ENCODE measurements around the gene PLEKHB2.
A peak's percentile ranks its signal among the peaks of the same experiment; 100 is the strongest.
"Not testable (repeated sequence)": the region's sequence is repeated elsewhere in the genome, so short reads cannot be mapped to it uniquely, and the experiment has no call there.

PLEKHB2 gene

GRCh38 chr2:131103165-131103564 is 2.0 kb upstream of the PLEKHB2 start:
- no peak for DNase-seq (ENCODE audit: low read depth)
- H3K9ac ChIP-seq (ENCODE audit: low read length): no peak overlapping the region
- no peaks in the 10 kb centered on the region for H3K36me3 ChIP-seq (ENCODE audit: control insufficient read depth, insufficient read depth, low read length, severe bottlenecking)
- H3K9me3 ChIP-seq (ENCODE audit: control insufficient read depth, low read length): no peaks in the 10 kb centered on the region
- H3K4me1 ChIP-seq (ENCODE audit: control insufficient read depth, insufficient read depth, low read length): peaks cover 26% of the 10 kb centered on the region
- H3K4me3 ChIP-seq (ENCODE audit: low read length): no peak overlapping the region
- no peaks in the 10 kb centered on the region for H3K27me3 ChIP-seq (replicated peaks; ENCODE audit: control insufficient read depth, insufficient read depth, low read length)

DNA sequence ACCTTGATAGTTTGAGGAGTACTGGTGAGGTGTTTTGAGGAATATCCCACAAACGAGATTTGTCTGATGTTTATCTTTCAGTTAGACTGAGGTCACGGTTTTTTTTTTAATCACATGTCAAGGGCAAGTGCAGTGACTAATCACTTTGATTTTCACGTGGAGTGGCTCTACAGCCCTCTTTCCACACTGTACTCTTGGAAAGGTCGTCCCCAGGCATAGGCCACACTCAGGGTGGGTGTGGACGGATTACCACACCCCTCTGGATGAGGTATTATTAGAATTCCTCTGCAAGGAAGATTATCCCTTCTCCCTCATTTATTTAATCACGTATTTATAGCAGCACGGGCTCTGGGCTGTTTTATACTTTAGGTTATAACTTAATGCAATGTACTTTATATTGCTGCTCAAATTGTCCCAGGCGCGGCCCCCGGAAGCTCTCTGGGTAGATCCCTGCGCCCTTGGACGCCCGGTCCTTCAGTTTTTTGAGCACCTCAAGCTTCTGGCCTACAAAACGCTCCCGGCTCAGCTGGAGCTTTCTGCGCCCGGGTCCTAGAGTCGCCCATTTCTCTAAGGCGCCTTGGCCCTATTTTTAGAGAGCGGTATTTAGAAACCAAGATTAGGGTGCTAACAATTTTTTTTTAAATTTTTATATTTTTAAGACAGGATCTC is 515 bp upstream of the PLEKHB2 start:
- H3K27me3 ChIP-seq (replicated peaks; ENCODE audit: control insufficient read depth, insufficient read depth, low read length): no peaks in the 10 kb centered on the region
- H3K36me3 ChIP-seq (ENCODE audit: control insufficient read depth, insufficient read depth, low read length, severe bottlenecking): no peaks in the 10 kb centered on the region
- peak; percentile 78 for DNase-seq (ENCODE audit: low read depth)
- H3K9ac ChIP-seq (ENCODE audit: low read length): peak overlapping the region; percentile 97
- H3K9me3 ChIP-seq (ENCODE audit: control insufficient read depth, low read length): no peaks in the 10 kb centered on the region
- H3K4me1 ChIP-seq (ENCODE audit: control insufficient read depth, insufficient read depth, low read length): peaks cover 26% of the 10 kb centered on the region
- H3K4me3 ChIP-seq (ENCODE audit: low read length): peak overlapping the region; percentile 99

DNA sequence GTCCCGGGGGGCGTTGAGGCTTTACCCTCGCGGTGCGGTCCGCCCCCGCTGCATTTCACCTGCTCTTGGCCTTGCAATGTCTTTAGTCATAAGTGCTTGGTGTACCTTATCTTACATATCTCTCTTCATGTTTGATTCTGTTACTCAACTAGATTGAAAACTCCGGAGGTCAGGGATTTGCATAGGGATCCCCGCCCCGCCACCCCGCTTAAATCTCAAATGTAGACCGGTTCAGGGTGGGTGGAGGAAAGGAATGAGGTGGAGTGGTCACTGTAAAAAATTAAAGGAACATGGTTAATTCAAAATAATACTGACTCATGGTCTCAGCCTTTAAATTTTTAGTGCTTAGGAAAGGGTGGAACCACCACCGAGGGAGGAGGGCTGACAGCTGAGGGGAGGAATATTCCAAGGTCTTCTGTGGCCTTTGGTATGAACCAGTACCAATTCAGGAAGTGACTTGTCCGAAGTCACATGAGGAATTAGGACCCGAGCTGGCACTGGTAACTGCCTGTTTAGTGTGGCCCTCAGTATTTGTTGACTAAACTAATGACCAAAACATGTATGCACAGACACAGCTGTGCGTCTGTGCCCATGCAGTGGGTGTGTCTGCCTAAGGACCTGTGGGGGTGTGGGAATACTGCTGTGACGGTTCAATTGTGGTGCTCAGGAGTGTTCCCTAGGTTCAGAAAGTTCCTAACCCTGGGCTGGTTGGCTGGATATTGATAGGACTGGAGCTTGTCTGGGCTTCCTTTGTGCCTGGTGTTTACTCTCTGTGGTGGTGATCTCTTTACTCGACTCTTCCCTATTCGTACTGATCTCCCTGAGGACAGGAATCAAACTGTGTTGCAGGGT is 1.0 kb downstream of the PLEKHB2 start:
- H3K4me3 ChIP-seq (ENCODE audit: low read length): peak overlapping the region; percentile 99
- peak overlapping the region; percentile 97 for H3K9ac ChIP-seq (ENCODE audit: low read length)
- H3K36me3 ChIP-seq (ENCODE audit: control insufficient read depth, insufficient read depth, low read length, severe bottlenecking): no peaks in the 10 kb centered on the region
- H3K27me3 ChIP-seq (replicated peaks; ENCODE audit: control insufficient read depth, insufficient read depth, low read length): no peaks in the 10 kb centered on the region
- peak; percentile 69 for DNase-seq (ENCODE audit: low read depth)
- no peaks in the 10 kb centered on the region for H3K9me3 ChIP-seq (ENCODE audit: control insufficient read depth, low read length)
- peaks cover 26% of the 10 kb centered on the region for H3K4me1 ChIP-seq (ENCODE audit: control insufficient read depth, insufficient read depth, low read length)

GRCh38 chr2:131112529-131112928 is 7.4 kb downstream of the PLEKHB2 start:
- Histone ChIP-seq H3K9ac (ENCODE audit: low read length) (peak overlapping the region; percentile 0), H3K9me3 (ENCODE audit: control insufficient read depth, low read length) (no peaks in the 10 kb centered on the region), H3K4me1 (ENCODE audit: control insufficient read depth, insufficient read depth, low read length) (peaks cover 32% of the 10 kb centered on the region), H3K36me3 (ENCODE audit: control insufficient read depth, insufficient read depth, low read length, severe bottlenecking) (peaks cover 8% of the 10 kb centered on the region), H3K4me3 (ENCODE audit: low read length) (no peak overlapping the region), H3K27me3 (replicated peaks; ENCODE audit: control insufficient read depth, insufficient read depth, low read length) (no peaks in the 10 kb centered on the region)
- DNase-seq (ENCODE audit: low read depth): peak; percentile 43

DNA sequence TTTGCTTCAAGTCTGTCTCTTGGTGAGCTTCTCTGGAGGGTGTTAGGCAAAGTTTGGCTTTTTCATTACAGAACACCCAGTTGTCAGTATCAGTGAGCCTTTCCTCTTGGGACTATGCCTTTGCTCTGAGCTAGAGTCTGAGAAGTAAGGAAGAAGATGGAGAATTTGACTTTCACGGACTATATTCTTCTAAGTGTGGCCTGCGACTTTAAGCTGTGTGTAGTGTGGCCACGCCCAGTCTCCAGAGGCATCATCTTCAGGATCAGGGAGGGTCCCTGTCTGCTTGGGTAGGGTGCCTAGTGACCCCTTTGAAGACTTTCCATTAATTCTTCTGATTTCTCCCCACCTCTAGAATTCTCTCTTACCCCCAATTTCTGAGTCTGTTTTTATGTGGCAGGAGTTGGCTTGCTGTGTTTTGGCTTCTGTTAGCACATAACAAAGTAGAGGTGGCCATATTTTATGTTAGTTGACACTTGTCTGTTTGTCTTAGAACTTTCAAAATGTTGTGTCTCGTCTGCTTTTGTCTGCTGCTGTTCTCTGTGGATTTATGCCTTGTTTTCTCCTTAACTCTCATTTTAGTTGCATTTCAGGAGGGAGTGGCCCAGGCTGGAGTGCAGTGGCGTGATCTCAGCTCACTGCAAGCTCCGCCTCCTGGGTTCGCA is 8.6 kb downstream of the PLEKHB2 start:
- Histone ChIP-seq H3K9me3 (ENCODE audit: control insufficient read depth, low read length) (no peaks in the 10 kb centered on the region), H3K9ac (ENCODE audit: low read length) (no peak overlapping the region), H3K4me3 (ENCODE audit: low read length) (no peak overlapping the region), H3K4me1 (ENCODE audit: control insufficient read depth, insufficient read depth, low read length) (peaks cover 32% of the 10 kb centered on the region), H3K27me3 (replicated peaks; ENCODE audit: control insufficient read depth, insufficient read depth, low read length) (no peaks in the 10 kb centered on the region), H3K36me3 (ENCODE audit: control insufficient read depth, insufficient read depth, low read length, severe bottlenecking) (peaks cover 8% of the 10 kb centered on the region)
- DNase-seq (ENCODE audit: low read depth): no peak

- H3K4me1 ChIP-seq (ENCODE audit: control insufficient read depth, insufficient read depth, low read length): peaks cover 32% of the 10 kb centered on the region
Observed at GRCh38 chr2:131114950-131115349, 9.8 kb downstream of the PLEKHB2 start.

GRCh38 chr2:131115752-131116151 is 10.6 kb downstream of the PLEKHB2 start:
- Histone ChIP-seq H3K4me1 (ENCODE audit: control insufficient read depth, insufficient read depth, low read length) (peaks cover 32% of the 10 kb centered on the region), H3K36me3 (ENCODE audit: control insufficient read depth, insufficient read depth, low read length, severe bottlenecking) (peaks cover 9% of the 10 kb centered on the region), H3K9me3 (ENCODE audit: control insufficient read depth, low read length) (no peaks in the 10 kb centered on the region), H3K27me3 (replicated peaks; ENCODE audit: control insufficient read depth, insufficient read depth, low read length) (no peaks in the 10 kb centered on the region), H3K4me3 (ENCODE audit: low read length) (no peak overlapping the region), H3K9ac (ENCODE audit: low read length) (no peak overlapping the region)
- DNase-seq (ENCODE audit: low read depth): no peak

More at GRCh38 chr2:131114950-131115349, 9.8 kb downstream of the PLEKHB2 start:
- DNase-seq (ENCODE audit: low read depth); H3K9me3 ChIP-seq (ENCODE audit: control insufficient read depth, low read length); H3K36me3 ChIP-seq (ENCODE audit: control insufficient read depth, insufficient read depth, low read length, severe bottlenecking); H3K9ac ChIP-seq (ENCODE audit: low read length); H3K27me3 ChIP-seq (replicated peaks; ENCODE audit: control insufficient read depth, insufficient read depth, low read length); H3K4me3 ChIP-seq (ENCODE audit: low read length): not testable (repeated sequence)

GRCh38 chr2:131120815-131121317 is 15.7 kb downstream of the PLEKHB2 start:
- no peak for DNase-seq (ENCODE audit: low read depth)
- H3K4me3 ChIP-seq (ENCODE audit: low read length): no peak overlapping the region
- no peaks in the 10 kb centered on the region for H3K4me1 ChIP-seq (ENCODE audit: control insufficient read depth, insufficient read depth, low read length)
- H3K9ac ChIP-seq (ENCODE audit: low read length): no peak overlapping the region
- H3K9me3 ChIP-seq (ENCODE audit: control insufficient read depth, low read length): no peaks in the 10 kb centered on the region
- no peaks in the 10 kb centered on the region for H3K27me3 ChIP-seq (replicated peaks; ENCODE audit: control insufficient read depth, insufficient read depth, low read length)
- H3K36me3 ChIP-seq (ENCODE audit: control insufficient read depth, insufficient read depth, low read length, severe bottlenecking): peaks cover 31% of the 10 kb centered on the region

GRCh38 chr2:131121464-131121863 is 16.3 kb downstream of the PLEKHB2 start:
- Histone ChIP-seq H3K4me3 (ENCODE audit: low read length) (no peak overlapping the region), H3K27me3 (replicated peaks; ENCODE audit: control insufficient read depth, insufficient read depth, low read length) (no peaks in the 10 kb centered on the region), H3K4me1 (ENCODE audit: control insufficient read depth, insufficient read depth, low read length) (no peaks in the 10 kb centered on the region), H3K36me3 (ENCODE audit: control insufficient read depth, insufficient read depth, low read length, severe bottlenecking) (peaks cover 34% of the 10 kb centered on the region), H3K9ac (ENCODE audit: low read length) (no peak overlapping the region), H3K9me3 (ENCODE audit: control insufficient read depth, low read length) (no peaks in the 10 kb centered on the region)
- no peak for DNase-seq (ENCODE audit: low read depth)

- DNase-seq (ENCODE audit: low read depth): no peak
- no peaks in the 10 kb centered on the region for H3K9me3 ChIP-seq (ENCODE audit: control insufficient read depth, low read length)
- H3K36me3 ChIP-seq (ENCODE audit: control insufficient read depth, insufficient read depth, low read length, severe bottlenecking): peaks cover 43% of the 10 kb centered on the region
- H3K4me3 ChIP-seq (ENCODE audit: low read length): no peak overlapping the region
- no peaks in the 10 kb centered on the region for H3K27me3 ChIP-seq (replicated peaks; ENCODE audit: control insufficient read depth, insufficient read depth, low read length)
- no peak overlapping the region for H3K9ac ChIP-seq (ENCODE audit: low read length)
- H3K4me1 ChIP-seq (ENCODE audit: control insufficient read depth, insufficient read depth, low read length): no peaks in the 10 kb centered on the region
Observed at GRCh38 chr2:131122496-131122895, 17.4 kb downstream of the PLEKHB2 start.

DNA sequence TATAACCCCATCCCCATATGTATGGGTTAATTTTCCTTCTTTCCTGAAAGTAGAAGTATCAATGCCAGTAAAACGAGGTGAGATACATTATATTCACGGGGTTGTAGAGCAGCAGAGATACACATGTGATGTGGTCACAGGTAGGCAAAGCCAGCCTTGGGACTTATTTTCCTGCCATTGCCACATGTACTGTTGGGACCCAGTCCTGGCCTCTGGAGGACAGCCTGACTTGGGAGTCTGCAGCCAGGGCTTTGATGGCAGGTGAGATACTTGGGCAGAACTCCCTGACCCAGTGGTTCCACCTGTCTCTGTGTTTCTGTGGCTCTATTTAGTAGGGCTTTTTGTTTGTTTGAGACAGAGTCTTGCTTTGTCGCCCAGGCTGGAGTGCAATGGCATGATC is 18.1 kb downstream of the PLEKHB2 start:
- Histone ChIP-seq H3K4me1 (ENCODE audit: control insufficient read depth, insufficient read depth, low read length) (no peaks in the 10 kb centered on the region), H3K9me3 (ENCODE audit: control insufficient read depth, low read length) (no peaks in the 10 kb centered on the region), H3K9ac (ENCODE audit: low read length) (no peak overlapping the region), H3K36me3 (ENCODE audit: control insufficient read depth, insufficient read depth, low read length, severe bottlenecking) (peaks cover 50% of the 10 kb centered on the region), H3K27me3 (replicated peaks; ENCODE audit: control insufficient read depth, insufficient read depth, low read length) (no peaks in the 10 kb centered on the region), H3K4me3 (ENCODE audit: low read length) (no peak overlapping the region)
- DNase-seq (ENCODE audit: low read depth): no peak

Measured in adipocyte (in vitro differentiated cells).